Prostate gland (tissue), 2 donors: ENCODE results near the gene LMTK3. TPM values are rescaled to one million over a fixed set of nuclear protein-coding genes. Genes with fewer than 3 reads are reported as not detected.

Source experiments
- DNase-seq: peaks from one replicate; pipeline ENCODE4 v3.0.0-alpha.2; 2019; ENCODE audit warnings: low spot score
- H3K27ac ChIP-seq, 2 donors: fragments of 200-600 bp; sonication (generic); 2 replicates each; pipeline ENCODE4 v1.5.1; 2017 to 2019
- H3K27me3 ChIP-seq: fragments of 200-600 bp; sonication (generic); replicated peaks from 2 replicates; pipeline ENCODE4 v1.5.1; 2019; ENCODE audit not compliant: insufficient read depth
- H3K36me3 ChIP-seq, 2 donors: fragments of 200-600 bp; sonication (generic); 1 replicate in 1 of 2; 2 replicates in 1 of 2; pipeline versions ENCODE4 v1.5.1 to v1.8.1; 2017 to 2019
- H3K4me1 ChIP-seq: fragments of 200-600 bp; sonication (generic); replicated peaks from 2 replicates; pipeline ENCODE4 v1.5.1; 2019
- H3K4me3 ChIP-seq, 2 donors: fragments of 200-600 bp; sonication (generic); 2 replicates each; pipeline ENCODE4 v1.5.1; 2017 to 2019
- H3K9me3 ChIP-seq: fragments of 200-600 bp; sonication (generic); 2 replicates; pipeline ENCODE4 v1.5.1; 2017
- CTCF ChIP-seq, 4 experiments: fragments of 200-600 bp in 2 of 4; fragments of 450-650 bp in 2 of 4; sonication (generic) in 2 of 4; IDR thresholded peaks; 1 replicate in 3 of 4; 2 replicates in 1 of 4; pipeline ENCODE4 v1.5.1; 2016 to 2019; ENCODE audit warnings: antibody characterized with exemption in 4 of 4, mild to moderate bottlenecking in 2 of 4, moderate library complexity in 2 of 4
- POLR2A ChIP-seq: fragments of 450-650 bp; IDR thresholded peaks from one replicate; pipeline ENCODE4 v1.6.1; 2016; ENCODE audit warnings: antibody characterized with exemption, mild to moderate bottlenecking
- POLR2AphosphoS5 ChIP-seq: sonication (generic); formaldehyde crosslinking; IDR thresholded peaks from one replicate; pipeline ENCODE4 v1.6.1; 2017; ENCODE audit warnings: antibody characterized with exemption
- WGBS: methylation state at CpG from one replicate; pipeline ENCODE4 v1.1.5; 2018; 5-methylcytosine and 5-hydroxymethylcytosine counted together
- intact Hi-C: fragments of 100-400 bp; cut with DNase I; formaldehyde crosslinking; loops from one replicate; pipeline ENCODE4 v1.14.2; 2022
- total RNA-seq, 2 donors: library from RNA; depleted of rRNA; stranded (reverse); fragments of >200 nt; gene quantifications; one replicate each; pipeline ENCODE4 v1.1.0, GENCODE V29; 2016

LMTK3 gene
- total RNA-seq, 2 donors from 2014 or later = 7.4 to 10.2 TPM

- Histone ChIP-seq H3K9me3 (no peaks in the 10 kb centered on the region), H3K27ac (no peak overlapping the region), H3K4me3 (no peak overlapping the region), H3K27me3 (no peaks in the 10 kb centered on the region), H3K4me1 (peaks cover 7% of the 10 kb centered on the region), H3K36me3 (peaks cover 11 to 40% of the 10 kb centered on the region in 2 donors)
- intact Hi-C loops = no loop called here
- no peak for TF ChIP-seq POLR2AphosphoS5
- TF ChIP-seq POLR2A = no peak
- TF ChIP-seq CTCF (IDR thresholded peaks at IDR 0.05) = no peak
- DNase-seq = no peak
- WGBS = 89% methylated on average over 10 of the region's 10 CpGs
These were observed 40.8 kb downstream of the LMTK3 start for GRCh38 chr19:48470856-48471255.

- no peak for TF ChIP-seq POLR2AphosphoS5
- TF ChIP-seq POLR2A = no peak
- no peak for TF ChIP-seq CTCF (IDR thresholded peaks at IDR 0.05)
- no peak for DNase-seq
- Histone ChIP-seq H3K36me3 (peaks cover 11 to 33% of the 10 kb centered on the region in 2 donors), H3K27me3 (no peaks in the 10 kb centered on the region), H3K27ac (peak overlapping the region; percentile 98 to 99), H3K4me1 (peaks cover 7% of the 10 kb centered on the region), H3K9me3 (no peaks in the 10 kb centered on the region), H3K4me3 (peak overlapping the region; percentile 96 to 98)
- intact Hi-C loops = no loop called here
- WGBS = 30% methylated on average over 20 of the region's 20 CpGs
These were observed 41.5 kb downstream of the LMTK3 start for GRCh38 chr19:48469934-48470680.

- Histone ChIP-seq H3K4me3 (peak within 1 kb of the TSS; percentile 96 to 98), H3K27ac (peak within 1 kb of the TSS; percentile 98 to 99), H3K36me3 (peaks cover 6 to 26% of the 10 kb centered on the region in 2 donors), H3K27me3 (no peaks in the 10 kb centered on the region), H3K4me1 (peaks cover 7% of the 10 kb centered on the region), H3K9me3 (no peaks in the 10 kb centered on the region)
- intact Hi-C loops = no loop called here
- peak; percentile 93 for TF ChIP-seq POLR2A
- no peak for TF ChIP-seq CTCF (IDR thresholded peaks at IDR 0.05)
- under 1% methylated on average over 66 of the region's 66 CpGs for WGBS
- peak; percentile 84 for DNase-seq
These were observed 42.2 kb downstream of the LMTK3 start, which contains the start of gene CYTH2 for GRCh38 chr19:48469289-48469881. Gene CYTH2 (plus strand): TSS chr19:48469369. CDS start chr19:48469508, 139 bp downstream.

- TF ChIP-seq POLR2AphosphoS5 (peak; percentile 97), POLR2A (no peak), CTCF (IDR thresholded peaks at IDR 0.05) (peak in 1 of 4 experiments; percentile 33)
- Histone ChIP-seq H3K9me3 (no peaks in the 10 kb centered on the region), H3K4me1 (peaks cover 7% of the 10 kb centered on the region), H3K27me3 (no peaks in the 10 kb centered on the region), H3K27ac (peak overlapping the region; percentile 98 to 99), H3K36me3 (peaks cover 3 to 20% of the 10 kb centered on the region in 2 donors), H3K4me3 (peak overlapping the region; percentile 96 to 98)
- under 1% methylated on average over 36 of the region's 36 CpGs for WGBS
- intact Hi-C loops = no loop called here
- DNase-seq = peak; percentile 100
These were observed 42.8 kb downstream of the LMTK3 start for GRCh38 chr19:48468772-48469288.
